ENCODE data around the gene MCAM.

MCAM gene

GRCh38 chr11:119282495-119282894, 34.4 kb downstream of the MCAM start:
- in situ Hi-C loops (cut with HindIII; ENCODE audit: low pct_unique_long_range_greater_than_20kb, low sequenced_read_pairs) = no loop called here
- no peak for TF ChIP-seq JUND (IDR thresholded peaks at IDR 0.05; ENCODE audit: low read depth)
- DNase-seq (ENCODE audit: low read depth in 1 of 2, low spot score in 1 of 2) = no peak

GRCh38 chr11:119277660-119278059, 39.3 kb downstream of the MCAM start:
- in situ Hi-C loops (cut with HindIII; ENCODE audit: low pct_unique_long_range_greater_than_20kb, low sequenced_read_pairs) = no loop called here
- DNase-seq (ENCODE audit: low read depth in 1 of 2, low spot score in 1 of 2) = no peak
- TF ChIP-seq JUND (IDR thresholded peaks at IDR 0.05; ENCODE audit: low read depth) = no peak

GRCh38 chr11:119273721-119274120, 43.2 kb downstream of the MCAM start:
- TF ChIP-seq JUND (IDR thresholded peaks at IDR 0.05; ENCODE audit: low read depth) = no peak
- in situ Hi-C loops (cut with HindIII; ENCODE audit: low pct_unique_long_range_greater_than_20kb, low sequenced_read_pairs) = no loop called here
- no peak for DNase-seq (ENCODE audit: low read depth in 1 of 2, low spot score in 1 of 2)

- no peak for TF ChIP-seq JUND (IDR thresholded peaks at IDR 0.05; ENCODE audit: low read depth)
- DNase-seq (ENCODE audit: low read depth in 1 of 2, low spot score in 1 of 2) = no peak
- in situ Hi-C loops (cut with HindIII; ENCODE audit: low pct_unique_long_range_greater_than_20kb, low sequenced_read_pairs) = no loop called here
Observed at GRCh38 chr11:119267645-119268044, 49.3 kb downstream of the MCAM start.

GRCh38 chr11:119266517-119267255, 50.2 kb downstream of the MCAM start:
- peak; percentile 7 to 30 for DNase-seq (ENCODE audit: low read depth in 1 of 2, low spot score in 1 of 2)
- in situ Hi-C loops (cut with HindIII; ENCODE audit: low pct_unique_long_range_greater_than_20kb, low sequenced_read_pairs) = no loop called here
- no peak for TF ChIP-seq JUND (IDR thresholded peaks at IDR 0.05; ENCODE audit: low read depth)

- no peak for TF ChIP-seq JUND (IDR thresholded peaks at IDR 0.05; ENCODE audit: low read depth)
- DNase-seq (ENCODE audit: low read depth in 1 of 2, low spot score in 1 of 2) = no peak
- in situ Hi-C loops (cut with HindIII; ENCODE audit: low pct_unique_long_range_greater_than_20kb, low sequenced_read_pairs) = no loop called here
Observed at GRCh38 chr11:119266063-119266462, 50.9 kb downstream of the MCAM start.

- no peak for DNase-seq (ENCODE audit: low read depth in 1 of 2, low spot score in 1 of 2)
- in situ Hi-C loops (cut with HindIII; ENCODE audit: low pct_unique_long_range_greater_than_20kb, low sequenced_read_pairs) = no loop called here
- no peak for TF ChIP-seq JUND (IDR thresholded peaks at IDR 0.05; ENCODE audit: low read depth)
Observed at GRCh38 chr11:119263352-119263940, 53.5 kb downstream of the MCAM start.

- no peak for TF ChIP-seq JUND (IDR thresholded peaks at IDR 0.05; ENCODE audit: low read depth)
- in situ Hi-C loops (cut with HindIII; ENCODE audit: low pct_unique_long_range_greater_than_20kb, low sequenced_read_pairs) = no loop called here
- no peak for DNase-seq (ENCODE audit: low read depth in 1 of 2, low spot score in 1 of 2)
Observed at GRCh38 chr11:119262668-119263351, 54.1 kb downstream of the MCAM start.

- no peak for TF ChIP-seq JUND (IDR thresholded peaks at IDR 0.05; ENCODE audit: low read depth)
- in situ Hi-C loops (cut with HindIII; ENCODE audit: low pct_unique_long_range_greater_than_20kb, low sequenced_read_pairs) = no loop called here
- DNase-seq (ENCODE audit: low read depth in 1 of 2, low spot score in 1 of 2) = no peak
Observed at GRCh38 chr11:119258983-119259382, 57.9 kb downstream of the MCAM start.
